Loucy (cell line): ENCODE data around the gene ABAT.

Experiments used
- H2AFZ ChIP-seq: fragments of 200-600 bp; sonication (generic); 2 replicates; pipeline ENCODE4 v1.6.0; 2016; ENCODE audit warnings: antibody characterized with exemption, mild to moderate bottlenecking, low read length, moderate library complexity
- H3F3A ChIP-seq: fragments of 200-600 bp; 2 replicates; pipeline ENCODE4 v1.6.0; 2016; ENCODE audit warnings: antibody characterized with exemption, low read depth, mild to moderate bottlenecking
- H3K27me3 ChIP-seq: fragments of 200-600 bp; sonication (generic); 2 replicates; pipeline ENCODE4 v1.6.1; 2014; ENCODE audit warnings: low read length, mild to moderate bottlenecking; ENCODE audit not compliant: insufficient read depth, poor library complexity, severe bottlenecking
- H3K36me3 ChIP-seq: fragments of 200-600 bp; sonication (generic); 2 replicates; pipeline ENCODE4 v1.6.1; 2016; ENCODE audit warnings: low read length; ENCODE audit not compliant: insufficient read depth
- H3K4me1 ChIP-seq: fragments of 200-600 bp; sonication (generic); 2 replicates; pipeline ENCODE4 v1.5.1; 2014; ENCODE audit warnings: low read length, mild to moderate bottlenecking; ENCODE audit not compliant: insufficient read depth, poor library complexity, severe bottlenecking
- H3K4me2 ChIP-seq: fragments of 200-600 bp; sonication (generic); 2 replicates; pipeline ENCODE4 v1.6.0; 2014; ENCODE audit warnings: antibody characterized with exemption, low read length, low read depth, mild to moderate bottlenecking; ENCODE audit not compliant: poor library complexity, severe bottlenecking
- H3K4me3 ChIP-seq: fragments of 200-600 bp; sonication (generic); 2 replicates; pipeline ENCODE4 v1.5.1; 2014; ENCODE audit warnings: low read length, mild to moderate bottlenecking, mixed read lengths; ENCODE audit not compliant: poor library complexity, severe bottlenecking
- H3K79me2 ChIP-seq: fragments of 200-600 bp; sonication (generic); 2 replicates; pipeline ENCODE4 v1.6.1; 2014; ENCODE audit warnings: low read length; ENCODE audit not compliant: insufficient read depth
- H3K9ac ChIP-seq: fragments of 200-600 bp; sonication (generic); 2 replicates; pipeline ENCODE4 v1.6.0; 2014; ENCODE audit warnings: mild to moderate bottlenecking, low read depth, low read length, moderate library complexity; ENCODE audit not compliant: poor library complexity, severe bottlenecking
- H3K9me2 ChIP-seq: fragments of 200-600 bp; sonication (generic); replicated peaks from 2 replicates; pipeline ENCODE4 v1.6.1; 2016; ENCODE audit warnings: low read depth, low read length, mixed read lengths
- H3K9me3 ChIP-seq: fragments of 200-600 bp; sonication (generic); 2 replicates; pipeline ENCODE4 v1.6.1; 2014; ENCODE audit warnings: mild to moderate bottlenecking, antibody characterized with exemption, low read length, low read depth; ENCODE audit not compliant: insufficient read depth
- H4K20me1 ChIP-seq: fragments of 200-600 bp; sonication (generic); 2 replicates; pipeline ENCODE4 v1.6.0; 2014; ENCODE audit warnings: antibody characterized with exemption, low read length, mild to moderate bottlenecking; ENCODE audit not compliant: insufficient read depth, poor library complexity, severe bottlenecking
- EZH2phosphoT487 ChIP-seq: fragments of 200-600 bp; IDR thresholded peaks from 2 replicates; pipeline ENCODE4 v1.6.1; 2018; ENCODE audit warnings: antibody characterized with exemption, mild to moderate bottlenecking, moderate library complexity, borderline replicate concordance
- TF ChIP-seq, protein P1 (sequence below): fragments of 200-600 bp; sonication (generic); conservative IDR thresholded peaks from 2 replicates; pipeline ENCODE4 v1.5.1; 2014; ENCODE audit warnings: mild to moderate bottlenecking, antibody characterized with exemption, low read length

The ABAT gene

DNA sequence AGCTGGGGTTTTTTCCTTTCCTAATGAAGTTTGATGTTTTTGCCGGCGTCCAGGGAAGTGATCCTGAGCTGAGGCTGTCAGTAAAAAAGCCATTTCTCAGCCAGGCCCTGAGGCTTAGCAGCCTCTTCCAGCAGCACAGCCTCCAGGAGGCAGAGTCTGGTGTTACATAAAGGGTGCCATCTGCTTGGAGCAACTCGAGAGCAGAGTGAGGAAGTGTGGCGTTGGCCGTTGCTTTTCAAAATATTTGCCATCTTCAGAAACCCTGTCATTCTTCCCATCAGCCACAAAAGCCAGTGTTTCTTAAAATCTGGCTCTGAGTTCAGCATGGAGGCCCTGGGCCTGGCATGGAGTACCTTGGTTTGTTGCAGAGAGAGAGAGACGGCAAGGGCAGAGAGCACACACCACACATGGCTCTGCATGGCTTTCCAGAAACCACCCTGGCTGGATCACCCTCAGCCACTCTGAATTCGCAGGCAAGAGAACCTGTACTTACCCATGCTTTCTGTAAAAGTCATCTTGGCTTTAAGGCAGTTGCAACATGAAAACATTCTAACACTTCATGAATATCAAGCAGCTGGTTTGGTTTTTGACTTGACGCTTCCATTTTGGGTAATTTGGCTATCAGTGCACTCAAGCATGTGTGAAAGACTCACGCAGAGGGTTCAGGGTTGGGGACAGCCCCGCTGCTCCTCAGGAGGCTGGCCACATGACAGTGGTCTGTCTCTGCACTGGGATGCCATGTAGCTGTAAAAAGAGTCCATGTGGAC, 144.3 kb downstream of the ABAT start:
- peaks cover 12% of the 10 kb centered on the region for H3K4me1 ChIP-seq
- TF ChIP-seq EZH2phosphoT487 = no peak
- TF ChIP-seq, protein P1, sequence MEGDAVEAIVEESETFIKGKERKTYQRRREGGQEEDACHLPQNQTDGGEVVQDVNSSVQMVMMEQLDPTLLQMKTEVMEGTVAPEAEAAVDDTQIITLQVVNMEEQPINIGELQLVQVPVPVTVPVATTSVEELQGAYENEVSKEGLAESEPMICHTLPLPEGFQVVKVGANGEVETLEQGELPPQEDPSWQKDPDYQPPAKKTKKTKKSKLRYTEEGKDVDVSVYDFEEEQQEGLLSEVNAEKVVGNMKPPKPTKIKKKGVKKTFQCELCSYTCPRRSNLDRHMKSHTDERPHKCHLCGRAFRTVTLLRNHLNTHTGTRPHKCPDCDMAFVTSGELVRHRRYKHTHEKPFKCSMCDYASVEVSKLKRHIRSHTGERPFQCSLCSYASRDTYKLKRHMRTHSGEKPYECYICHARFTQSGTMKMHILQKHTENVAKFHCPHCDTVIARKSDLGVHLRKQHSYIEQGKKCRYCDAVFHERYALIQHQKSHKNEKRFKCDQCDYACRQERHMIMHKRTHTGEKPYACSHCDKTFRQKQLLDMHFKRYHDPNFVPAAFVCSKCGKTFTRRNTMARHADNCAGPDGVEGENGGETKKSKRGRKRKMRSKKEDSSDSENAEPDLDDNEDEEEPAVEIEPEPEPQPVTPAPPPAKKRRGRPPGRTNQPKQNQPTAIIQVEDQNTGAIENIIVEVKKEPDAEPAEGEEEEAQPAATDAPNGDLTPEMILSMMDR = no peak
- H3K9ac ChIP-seq = no peak overlapping the region
- H3K4me3 ChIP-seq = no peak overlapping the region
- no peaks in the 10 kb centered on the region for H3K27me3 ChIP-seq
- no peaks in the 10 kb centered on the region for H3K79me2 ChIP-seq
- no peaks in the 10 kb centered on the region for H3F3A ChIP-seq
- no peaks in the 10 kb centered on the region for H3K9me3 ChIP-seq
- no peaks in the 10 kb centered on the region for H4K20me1 ChIP-seq
- no peak overlapping the region for H3K4me2 ChIP-seq
- no peaks in the 10 kb centered on the region for H3K9me2 ChIP-seq
- peaks cover 11% of the 10 kb centered on the region; the same call in 1 of the 2 replicates for H3K36me3 ChIP-seq
- H2AFZ ChIP-seq = no peak overlapping the region

DNA sequence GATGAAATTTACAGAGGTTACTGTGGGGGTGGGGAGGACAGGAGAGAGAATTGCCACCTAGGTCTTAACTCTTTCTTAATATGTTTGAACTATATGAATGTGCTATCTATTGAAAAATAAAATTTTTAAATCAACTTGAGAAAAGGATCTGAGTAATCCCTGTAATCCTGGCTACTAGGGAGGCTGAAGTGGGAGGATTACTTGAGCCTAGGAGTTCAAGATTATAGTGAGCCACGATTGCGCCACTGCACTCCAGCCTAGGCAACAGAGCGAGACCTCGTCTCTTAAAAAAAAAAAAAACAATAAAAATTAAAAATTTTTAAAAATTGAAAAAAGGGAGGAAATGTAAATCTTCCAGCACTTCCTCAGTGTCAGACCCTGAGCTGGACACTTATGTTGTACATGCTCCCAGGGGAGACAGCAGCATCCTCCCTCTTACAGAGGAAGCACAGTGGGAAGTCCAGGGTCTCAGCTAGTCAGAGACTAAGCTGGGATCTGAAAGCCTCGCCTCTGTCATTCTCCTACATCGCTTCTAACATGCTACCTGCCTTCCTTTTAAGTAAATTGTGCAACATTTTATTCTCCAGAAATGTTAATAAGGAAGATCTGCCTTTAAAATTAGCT, 145.1 kb downstream of the ABAT start:
- Histone ChIP-seq H3K27me3 (no peaks in the 10 kb centered on the region), H3K9ac (no peak overlapping the region), H3K79me2 (no peaks in the 10 kb centered on the region), H3K9me3 (no peaks in the 10 kb centered on the region), H3K36me3 (peaks cover 8% of the 10 kb centered on the region; the same call in 1 of the 2 replicates), H3F3A (no peaks in the 10 kb centered on the region), H3K4me1 (peaks cover 12% of the 10 kb centered on the region), H3K4me2 (no peak overlapping the region), H4K20me1 (no peaks in the 10 kb centered on the region), H3K4me3 (no peak overlapping the region), H3K9me2 (no peaks in the 10 kb centered on the region), H2AFZ (no peak overlapping the region)
- TF ChIP-seq, protein P1 = no peak

DNA sequence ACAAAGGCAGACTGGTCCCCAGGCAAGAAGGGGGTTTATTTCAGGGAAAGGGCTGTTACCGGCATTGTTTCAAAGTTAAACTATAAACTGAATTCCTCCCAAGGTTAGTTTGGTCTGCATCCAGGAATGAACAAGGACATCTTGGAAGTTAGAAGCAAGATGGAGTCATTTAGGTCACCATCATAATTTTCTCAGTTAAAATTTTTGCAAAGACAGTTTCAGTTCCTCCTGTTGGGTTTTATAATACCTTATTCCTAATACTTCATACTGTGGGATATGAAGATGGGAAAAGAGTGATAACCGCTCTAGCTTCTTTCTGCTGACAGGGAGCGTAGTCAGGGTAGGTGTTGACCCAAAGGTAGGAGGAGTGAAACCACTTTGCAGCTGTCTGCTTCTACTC, 148.0 kb downstream of the ABAT start:
- Histone ChIP-seq H3K79me2 (no peaks in the 10 kb centered on the region), H3K36me3 (no peaks in the 10 kb centered on the region), H3K27me3 (no peaks in the 10 kb centered on the region), H3K4me2 (no peak overlapping the region), H3K9me2 (no peaks in the 10 kb centered on the region), H3K4me3 (no peak overlapping the region), H3K4me1 (peaks cover 2% of the 10 kb centered on the region), H4K20me1 (no peaks in the 10 kb centered on the region), H3K9me3 (no peaks in the 10 kb centered on the region), H3F3A (no peaks in the 10 kb centered on the region), H3K9ac (no peak overlapping the region), H2AFZ (no peak overlapping the region)
- TF ChIP-seq, protein P1 = no peak
- no peak for TF ChIP-seq EZH2phosphoT487
